HG02885 (cell line): ENCODE results near the gene CCR5.
"Not testable (repeated sequence)": the region's sequence is repeated elsewhere in the genome, so short reads cannot be mapped to it uniquely, and the experiment has no call there.

ENCODE experiments used
- ATAC-seq: cut with Tn5 transposase; IDR thresholded peaks from one replicate; pipeline ENCODE4 v1.9.1; 2021; ENCODE audit warnings: mild to moderate bottlenecking; ENCODE audit not compliant: unreplicated experiment, poor library complexity

Gene CCR5

DNA sequence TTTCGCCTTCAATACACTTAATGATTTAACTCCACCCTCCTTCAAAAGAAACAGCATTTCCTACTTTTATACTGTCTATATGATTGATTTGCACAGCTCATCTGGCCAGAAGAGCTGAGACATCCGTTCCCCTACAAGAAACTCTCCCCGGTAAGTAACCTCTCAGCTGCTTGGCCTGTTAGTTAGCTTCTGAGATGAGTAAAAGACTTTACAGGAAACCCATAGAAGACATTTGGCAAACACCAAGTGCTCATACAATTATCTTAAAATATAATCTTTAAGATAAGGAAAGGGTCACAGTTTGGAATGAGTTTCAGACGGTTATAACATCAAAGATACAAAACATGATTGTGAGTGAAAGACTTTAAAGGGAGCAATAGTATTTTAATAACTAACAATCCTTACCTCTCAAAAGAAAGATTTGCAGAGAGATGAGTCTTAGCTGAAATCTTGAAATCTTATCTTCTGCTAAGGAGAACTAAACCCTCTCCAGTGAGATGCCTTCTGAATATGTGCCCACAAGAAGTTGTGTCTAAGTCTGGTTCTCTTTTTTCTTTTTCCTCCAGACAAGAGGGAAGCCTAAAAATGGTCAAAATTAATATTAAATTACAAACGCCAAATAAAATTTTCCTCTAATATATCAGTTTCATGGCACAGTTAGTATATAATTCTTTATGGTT is at the start of gene CCR5:
TSS of gene CCR5 (plus strand) at position 108 of the 680 bp plus-strand sequence. CDS start 1,957 bp downstream, outside the sequence.
- no peak for ATAC-seq

DNA sequence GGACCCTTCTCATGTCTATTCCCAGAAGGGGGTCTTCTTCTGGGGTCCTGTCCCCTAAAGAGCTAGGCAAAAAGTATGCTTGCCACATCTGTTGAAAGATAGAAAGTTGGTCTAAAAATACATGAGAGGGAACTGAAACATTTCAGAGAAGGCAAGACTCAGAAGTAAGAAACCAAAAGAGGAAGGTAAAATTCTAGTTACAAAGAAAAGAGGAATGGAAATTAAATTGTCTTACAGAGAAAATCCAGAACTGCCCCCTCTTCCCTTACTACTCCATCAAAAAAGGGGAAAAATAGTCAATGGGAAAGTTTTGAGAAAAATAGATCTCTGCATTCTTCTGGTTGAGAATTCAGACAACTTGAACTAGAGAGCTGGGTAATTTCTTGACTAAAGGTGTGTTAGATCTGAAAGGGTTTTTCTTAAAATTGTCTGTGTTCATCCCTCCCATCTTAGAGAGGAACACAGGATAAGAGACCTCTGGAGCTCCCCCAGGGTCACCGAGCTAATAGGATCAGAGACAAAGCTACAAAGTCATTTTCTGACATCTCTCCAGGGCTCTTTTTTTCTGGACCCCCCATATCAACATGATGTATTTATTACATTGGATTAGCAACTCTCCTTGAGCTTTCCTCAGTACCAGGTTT is 49.2 kb upstream of the CCR5 start:
- ATAC-seq, result no peak

DNA sequence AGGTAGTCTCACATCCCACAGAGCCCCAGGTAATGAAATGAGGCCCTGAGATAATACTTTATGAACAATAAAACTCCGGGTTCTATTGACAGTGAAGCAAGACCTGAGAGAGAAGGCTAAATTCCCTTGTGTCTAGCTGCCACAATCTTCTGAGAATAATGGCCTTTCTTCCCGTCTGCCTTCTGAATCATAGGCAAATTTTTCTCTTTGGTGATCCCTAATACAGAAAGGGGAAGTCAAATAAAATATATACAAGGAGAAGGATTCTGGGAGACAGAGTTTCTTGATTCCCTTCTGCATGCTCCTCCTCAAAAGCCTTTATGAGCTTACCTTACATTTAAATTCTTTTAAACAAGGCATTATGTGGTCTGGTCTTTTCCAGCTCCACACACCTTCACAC is 46.7 kb upstream of the CCR5 start:
- ATAC-seq, result no peak

DNA sequence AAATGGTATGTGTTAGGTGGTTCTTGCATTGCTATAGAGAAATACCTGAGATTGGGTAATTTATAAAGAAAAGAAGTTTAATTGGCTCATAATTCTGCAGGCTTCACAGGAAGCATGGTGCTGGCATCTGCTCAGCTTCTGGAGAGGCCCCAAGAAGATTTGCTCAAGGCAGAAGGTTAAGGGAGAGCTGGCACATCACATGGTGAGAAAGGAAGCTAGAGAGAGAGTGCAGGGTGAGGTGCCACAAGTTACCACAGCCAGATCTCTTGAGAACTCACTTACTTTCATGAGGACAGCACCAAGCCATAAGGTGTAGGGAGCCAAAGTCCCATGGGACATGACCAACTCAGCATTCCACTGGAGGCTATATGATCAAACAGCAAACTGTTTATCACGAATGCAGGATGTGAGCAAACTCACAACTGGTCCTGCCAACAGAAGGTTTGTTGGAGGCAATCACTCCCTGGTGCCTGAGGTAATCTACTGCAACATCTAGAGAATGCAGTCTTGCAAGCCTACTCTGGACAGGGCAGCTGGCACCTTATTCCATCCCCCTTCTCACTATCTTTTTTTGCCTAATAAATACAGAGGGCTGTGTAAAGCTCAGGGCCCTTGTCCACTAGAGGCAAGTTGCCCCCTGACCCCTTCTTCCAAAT is 45.0 kb upstream of the CCR5 start:
- ATAC-seq, result no peak

DNA sequence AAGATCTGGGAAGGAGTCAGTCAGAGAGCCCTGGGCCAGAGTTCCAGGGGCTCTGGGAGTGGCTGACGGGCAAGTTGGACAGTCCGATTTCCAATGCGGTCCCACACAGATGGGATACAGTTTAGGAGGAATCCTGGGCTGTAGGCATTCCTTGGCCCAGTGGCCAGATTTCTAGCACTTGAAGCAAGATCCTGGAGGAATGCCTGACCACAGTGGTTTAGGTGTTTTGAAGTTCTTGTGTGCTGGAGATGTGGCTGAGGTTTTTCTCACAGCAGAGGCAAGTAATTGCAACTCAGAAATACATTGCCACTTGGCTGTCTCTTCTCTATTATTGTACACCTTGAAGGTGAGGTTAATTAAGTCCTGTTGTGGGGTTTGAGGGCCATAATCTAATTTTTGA is 40.1 kb upstream of the CCR5 start:
- ATAC-seq, result not testable (repeated sequence)

DNA sequence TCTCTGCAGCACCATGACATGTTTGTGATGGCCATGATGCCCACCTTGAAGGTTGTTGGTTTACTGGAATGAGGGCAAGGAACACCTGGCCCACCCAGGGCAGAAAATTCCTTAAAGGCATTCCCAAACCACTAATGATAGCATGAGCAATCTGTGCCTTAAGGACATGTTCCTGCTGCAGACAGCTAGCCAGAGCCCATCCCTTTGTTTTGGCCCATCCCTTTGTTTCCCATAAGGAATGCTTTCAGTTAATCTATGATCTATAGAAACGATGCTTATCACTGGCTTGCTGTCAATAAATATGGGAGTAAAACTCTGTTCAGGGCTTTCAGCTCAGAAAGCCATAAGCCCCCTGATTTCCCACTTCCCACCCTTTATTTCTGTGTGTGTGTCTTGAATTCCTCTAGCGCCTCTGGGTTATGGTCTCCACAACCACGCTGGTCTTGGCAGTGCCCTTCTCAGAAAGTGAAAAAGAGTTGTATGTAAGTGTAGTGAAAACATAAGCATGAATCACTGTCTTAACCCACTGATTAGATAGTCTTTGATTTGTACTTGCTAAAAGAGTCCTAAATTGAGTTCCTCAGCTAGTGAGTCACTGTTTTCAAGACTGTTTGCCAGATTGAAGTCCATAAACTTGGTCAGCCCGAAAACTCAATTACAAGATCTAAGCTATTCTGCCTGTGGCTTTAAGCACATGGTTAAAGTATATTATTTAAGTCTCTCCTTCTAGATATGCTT is 35.8 kb upstream of the CCR5 start:
- no peak for ATAC-seq

DNA sequence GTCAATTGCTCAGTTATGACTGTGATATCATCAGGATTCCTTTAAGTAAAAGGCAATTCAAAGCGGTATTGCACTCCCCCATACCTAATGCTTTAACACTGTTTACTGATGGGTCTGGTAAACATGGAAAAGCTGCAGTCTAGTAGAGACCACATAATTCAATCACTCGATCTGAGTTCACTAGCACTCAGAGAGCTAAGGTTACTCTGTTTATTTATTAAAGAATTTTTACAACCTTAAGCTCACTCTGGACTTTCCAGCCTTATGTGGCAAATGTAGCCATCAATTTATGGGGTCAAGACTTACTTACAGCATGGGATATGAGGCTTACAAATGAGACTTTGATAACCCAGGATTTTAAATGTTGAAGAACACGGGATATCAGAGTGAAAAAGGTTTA is 35.2 kb upstream of the CCR5 start:
- no peak for ATAC-seq

DNA sequence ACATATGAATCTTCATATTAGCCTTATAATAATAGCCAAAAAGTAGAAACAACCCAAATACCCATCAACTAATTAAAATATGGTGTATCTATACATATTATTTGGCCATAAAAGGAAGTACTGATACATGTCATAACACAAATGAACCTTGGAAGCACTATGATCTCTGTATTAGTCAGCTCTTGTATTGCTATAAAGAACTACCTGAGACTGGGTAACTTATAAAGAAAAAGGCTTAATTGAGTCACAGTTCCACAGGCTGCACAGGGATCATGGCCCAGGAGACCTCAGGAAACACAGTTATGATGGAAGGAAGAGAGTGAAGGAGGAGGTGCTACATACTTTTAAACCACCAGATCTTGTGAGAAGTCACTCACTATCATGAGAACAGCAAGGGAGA is 32.8 kb upstream of the CCR5 start:
- no peak for ATAC-seq

DNA sequence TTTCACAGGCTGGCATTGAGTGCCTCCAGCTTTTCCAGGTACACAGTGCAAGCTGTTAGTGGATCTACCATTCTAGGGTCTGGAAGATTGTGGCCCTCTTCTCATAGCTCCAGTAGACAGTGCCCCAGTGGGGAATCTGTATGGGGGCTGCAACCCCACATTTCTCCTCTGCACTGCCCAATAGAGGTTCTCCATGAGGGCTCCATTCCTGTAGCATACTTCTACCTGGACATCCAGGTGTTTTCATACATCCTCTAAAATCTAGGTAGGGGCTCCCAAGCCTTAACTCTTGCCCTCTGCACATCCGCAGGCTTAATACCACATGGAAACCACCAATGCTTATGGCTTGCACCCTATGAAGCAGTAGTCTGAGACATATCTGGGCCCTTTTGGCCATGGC is 31.9 kb upstream of the CCR5 start:
- ATAC-seq, result no peak

DNA sequence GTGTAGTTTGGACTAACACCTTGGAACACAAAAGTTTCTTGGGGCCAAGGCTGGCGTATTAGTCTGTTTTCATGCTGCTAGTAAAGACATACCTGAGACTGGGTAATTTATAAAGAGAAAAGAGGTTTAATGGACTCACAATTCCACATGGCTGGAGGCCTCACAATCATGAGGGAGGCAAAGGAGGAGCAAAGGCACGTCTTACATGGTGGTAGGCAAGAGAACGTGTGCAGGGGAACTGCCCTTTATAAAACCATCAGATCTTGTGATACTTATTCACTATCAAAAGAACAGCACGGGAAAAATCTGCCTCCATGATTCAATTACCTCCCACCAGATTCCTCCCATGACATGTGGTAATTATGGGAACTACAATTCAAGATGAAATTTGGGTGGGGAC is 26.3 kb upstream of the CCR5 start:
- ATAC-seq, result no peak

DNA sequence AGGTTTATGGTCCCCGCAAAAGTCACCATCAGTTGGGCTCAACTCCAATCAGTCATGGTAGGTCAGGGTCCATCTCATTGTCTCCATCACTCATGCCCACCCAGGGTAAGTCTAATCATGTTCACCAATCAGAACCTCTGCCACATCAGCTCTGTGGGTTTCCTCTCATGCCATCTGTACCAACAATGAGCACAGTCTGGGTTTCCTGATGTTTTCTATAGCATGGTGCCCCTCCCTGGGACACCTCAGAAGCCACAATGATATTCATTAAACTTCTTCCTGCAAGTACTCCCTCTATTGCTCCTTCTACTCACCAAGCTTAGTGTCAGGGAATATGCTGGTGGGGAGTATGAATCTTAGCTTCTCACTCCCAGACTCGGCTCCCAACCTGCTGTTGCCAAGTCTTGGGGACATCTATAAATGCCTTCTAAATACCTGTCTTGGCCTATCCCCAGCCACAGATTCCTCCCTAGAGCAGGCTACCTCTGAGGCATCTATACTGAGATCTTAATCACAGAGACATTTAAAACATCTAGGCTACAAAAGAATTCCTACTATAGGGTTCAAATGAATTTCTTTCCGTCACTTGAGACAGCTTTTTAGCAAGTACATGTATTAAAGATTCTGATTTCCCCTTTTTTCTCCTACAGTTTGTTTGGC is 21.8 kb upstream of the CCR5 start:
- no peak for ATAC-seq

DNA sequence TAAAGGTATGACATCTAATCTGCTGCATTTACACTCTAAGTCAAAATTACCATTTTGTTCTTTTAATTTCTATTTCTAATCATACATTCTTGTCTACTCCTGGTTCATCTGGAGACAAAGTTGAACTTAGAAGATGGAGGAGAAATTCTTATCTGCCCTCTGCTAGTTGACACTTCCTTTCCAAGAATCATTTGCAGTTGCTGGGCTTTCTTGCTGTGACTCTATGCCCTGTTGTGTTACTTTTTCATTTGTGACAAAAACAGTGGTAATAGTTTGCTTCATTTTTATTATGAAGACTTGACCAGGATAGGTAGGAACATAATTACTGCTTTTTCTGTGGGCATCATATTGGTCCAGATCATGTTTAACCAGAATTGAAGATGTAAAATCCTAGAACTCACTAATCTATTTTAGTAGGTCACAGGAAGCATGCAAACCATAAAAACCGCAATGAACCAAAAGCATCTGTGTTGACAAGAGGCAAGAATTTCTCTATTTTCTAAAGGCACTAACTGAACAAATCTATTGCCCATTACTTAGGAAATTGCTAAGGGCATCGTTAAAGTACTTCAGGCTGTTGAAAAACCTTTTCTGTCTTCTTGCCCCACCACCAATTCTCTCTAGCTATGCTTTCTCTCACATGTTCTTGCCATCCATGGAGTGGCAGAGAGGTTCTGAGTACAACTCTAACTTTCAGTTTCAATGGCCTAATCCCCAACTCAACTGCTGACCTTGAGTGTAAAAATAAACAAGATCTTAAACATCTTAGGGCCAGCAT is 21.1 kb upstream of the CCR5 start:
- peak; percentile 55 for ATAC-seq

DNA sequence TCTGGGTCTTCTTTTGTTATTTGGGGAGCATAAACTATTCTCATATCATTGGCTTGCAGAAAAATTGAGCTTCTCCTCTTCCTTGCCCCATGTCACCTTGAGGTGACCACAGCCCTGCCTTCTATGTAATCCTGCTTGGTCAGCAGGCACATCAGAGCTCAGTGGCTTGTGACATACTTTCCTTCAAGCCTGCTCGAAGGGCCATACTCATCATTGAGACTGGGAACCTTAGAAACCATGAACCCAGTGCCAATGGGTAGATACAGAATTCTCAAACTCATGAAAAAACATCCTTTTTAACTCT is 20.5 kb upstream of the CCR5 start:
- ATAC-seq, result no peak

DNA sequence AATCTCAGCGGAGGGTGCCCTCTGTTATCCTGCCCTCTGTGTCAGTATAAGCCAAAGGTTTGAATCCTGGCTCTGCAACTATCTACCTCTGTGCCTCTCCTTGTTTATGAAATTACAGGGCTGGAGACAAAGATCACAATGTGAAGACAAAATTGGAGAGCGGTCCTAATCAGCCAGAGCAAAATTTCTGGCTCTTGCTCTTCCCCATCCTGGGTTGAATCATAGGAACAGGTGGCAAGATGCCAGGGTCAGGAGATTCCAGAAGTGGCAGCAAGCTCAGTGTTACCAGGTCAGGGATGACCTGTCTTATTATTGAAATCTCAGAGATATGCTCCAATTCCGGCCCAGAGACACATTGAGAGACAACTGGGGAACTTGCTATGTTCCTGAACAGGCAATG is 19.1 kb upstream of the CCR5 start:
- ATAC-seq, result no peak

DNA sequence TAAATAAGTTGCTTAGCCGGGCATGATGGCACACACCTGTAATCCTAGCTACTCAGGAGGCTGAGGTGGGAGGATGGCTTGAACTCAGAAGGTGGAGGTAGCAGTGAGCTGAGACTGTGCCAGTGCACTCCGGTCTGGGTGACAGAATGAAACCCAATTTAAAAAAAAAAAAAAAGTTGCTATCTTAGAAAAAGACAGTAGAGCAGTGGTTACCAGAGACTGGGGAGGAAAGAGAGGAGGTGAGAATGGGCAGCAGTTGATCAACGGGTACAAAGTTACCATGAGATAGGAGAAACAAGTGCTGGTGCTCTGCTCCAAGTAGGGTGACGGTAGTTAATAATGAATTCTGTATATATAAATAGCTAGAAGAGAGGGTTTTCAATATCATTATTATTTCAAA is 17.7 kb upstream of the CCR5 start:
- no peak for ATAC-seq

DNA sequence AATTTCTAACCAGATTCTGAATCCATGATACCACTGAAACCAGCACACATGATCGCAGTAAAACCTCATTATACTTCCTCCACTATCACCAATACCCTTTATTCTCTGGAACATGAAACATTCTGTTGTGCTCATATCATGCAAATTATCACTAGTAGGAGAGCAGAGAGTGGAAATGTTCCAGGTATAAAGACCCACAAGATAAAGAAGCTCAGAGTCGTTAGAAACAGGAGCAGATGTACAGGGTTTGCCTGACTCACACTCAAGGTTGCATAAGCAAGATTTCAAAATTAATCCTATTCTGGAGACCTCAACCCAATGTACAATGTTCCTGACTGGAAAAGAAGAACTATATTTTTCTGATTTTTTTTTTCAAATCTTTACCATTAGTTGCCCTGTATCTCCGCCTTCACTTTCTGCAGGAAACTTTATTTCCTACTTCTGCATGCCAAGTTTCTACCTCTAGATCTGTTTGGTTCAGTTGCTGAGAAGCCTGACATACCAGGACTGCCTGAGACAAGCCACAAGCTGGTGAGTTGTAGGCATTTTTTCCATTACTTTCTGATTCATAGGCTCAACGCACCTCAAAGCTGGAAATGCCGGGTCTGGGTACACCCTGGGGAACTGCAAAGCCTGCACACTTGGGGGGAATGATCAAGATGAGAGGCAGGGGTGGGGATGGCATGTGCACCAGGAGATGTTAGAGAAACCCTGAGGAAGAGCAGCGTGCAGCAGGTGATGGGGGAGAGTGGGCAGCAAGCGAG is 16.9 kb upstream of the CCR5 start, which contains the start of gene CCR2:
TSS of gene CCR2 (plus strand) at position 465 of the 764 bp plus-strand sequence. CDS start 3,417 bp downstream, outside the sequence.
- ATAC-seq, result no peak

DNA sequence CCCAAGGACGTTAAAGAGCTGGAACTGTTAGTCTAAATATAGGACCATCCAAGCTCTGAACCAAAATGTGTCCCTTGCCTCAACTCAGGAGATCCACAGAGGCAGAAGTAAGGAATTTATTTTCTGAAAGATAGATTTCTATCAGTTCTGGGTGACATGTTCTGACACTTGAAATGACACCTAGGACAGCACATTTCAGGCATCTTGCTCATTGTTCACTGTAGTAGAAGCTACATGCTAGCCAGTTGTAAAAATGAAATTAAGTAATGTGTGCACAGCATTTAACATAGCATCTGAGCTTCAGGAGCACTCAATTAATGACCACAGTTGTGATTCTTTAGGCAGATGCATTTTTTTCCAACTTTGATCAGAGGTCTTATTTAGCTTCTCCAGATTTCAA is 16.3 kb upstream of the CCR5 start:
- no peak for ATAC-seq

DNA sequence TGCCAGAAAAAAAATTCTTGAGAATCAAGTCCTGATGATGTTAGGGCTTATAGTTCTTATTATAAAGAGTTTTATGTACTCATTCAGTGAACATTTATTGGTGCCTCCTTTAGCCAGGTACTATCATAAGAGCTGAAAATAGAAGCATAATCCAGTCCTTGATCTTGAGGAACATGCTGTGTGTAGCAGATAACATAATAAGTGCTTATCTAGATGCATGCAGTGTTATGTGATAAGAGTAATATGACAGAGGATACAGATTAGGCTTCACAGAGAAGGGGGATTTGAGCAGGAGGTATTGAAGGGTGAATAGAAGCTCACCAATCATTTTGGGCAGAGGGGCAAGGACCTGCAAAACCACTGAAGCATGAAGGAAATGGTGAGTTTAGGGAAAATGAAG is 15.8 kb upstream of the CCR5 start:
- no peak for ATAC-seq

DNA sequence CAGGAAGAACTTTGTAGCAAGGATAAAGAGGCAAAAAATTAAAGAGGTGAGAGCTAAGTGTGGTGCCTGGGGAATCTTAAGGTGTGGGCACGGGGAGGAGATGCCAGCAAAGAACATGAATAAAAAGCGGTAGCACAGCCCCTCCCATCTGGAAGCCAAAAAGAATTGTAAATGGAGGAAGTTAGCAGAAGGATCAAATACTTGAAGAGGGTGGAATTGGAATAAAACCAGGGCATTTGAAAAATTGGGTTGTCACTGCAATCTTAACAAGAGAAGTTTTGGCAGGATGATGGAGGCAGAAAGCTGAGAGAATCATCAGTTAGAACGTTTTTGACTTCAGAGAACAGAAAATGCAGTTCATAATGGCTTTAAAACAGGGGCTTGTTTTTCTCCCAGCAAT is 14.5 kb upstream of the CCR5 start:
- ATAC-seq, result no peak
